SK-N-SH (cell line): ENCODE results near the gene CAMK2N2. TPM values are rescaled to one million over a fixed set of nuclear protein-coding genes. Genes with fewer than 3 reads are reported as not detected.

Experiments
- CTCF ChIA-PET: fragments of 300-600, 350-600 bp; formaldehyde crosslinking; extraction: SDS; loops from one replicate; lab custom pipeline; 2021; lab: Yijun Ruan, JAX
- POLR2A ChIA-PET: fragments of 350-600 bp; sonication (Branson Sonifier 250); formaldehyde crosslinking; extraction: SDS; loops from one replicate; lab custom pipeline; 2020; ENCODE audit warnings: antibody characterized with exemption, inconsistent platforms; lab: Yijun Ruan, JAX
- DNase-seq: peaks from one replicate; pipeline ENCODE4 v3.0.0; 2012
- H2AFZ ChIP-seq: fragments of 200-600 bp; sonication (generic); 2 replicates; pipeline ENCODE4 v1.8.1; 2016; ENCODE audit warnings: antibody characterized with exemption, mild to moderate bottlenecking, low read depth
- H3F3A ChIP-seq: fragments of 200-600 bp; sonication (generic); replicated peaks from 2 replicates; pipeline ENCODE3; 2016; ENCODE audit warnings: antibody characterized with exemption, mild to moderate bottlenecking; ENCODE audit not compliant: insufficient read depth
- H3K27ac ChIP-seq, 2 experiments: fragments of 200-500 bp in 1 of 2; fragments of 200-600 bp in 1 of 2; sonication (Bioruptor generic) in 1 of 2; sonication (generic), shearing (Covaris generic) in 1 of 2; 2 replicates each; pipeline versions ENCODE4 v1.5.1 to v1.6.1; 2014 to 2016; ENCODE audit warnings: low read depth in 2 of 2, inconsistent platforms in 1 of 2, low read length in 1 of 2, mild to moderate bottlenecking in 1 of 2, mixed read lengths in 1 of 2
- H3K27me3 ChIP-seq: fragments of 200-600 bp; sonication (generic), shearing (Covaris generic); 2 replicates; pipeline ENCODE4 v1.6.1; 2016; ENCODE audit warnings: mixed run types; ENCODE audit not compliant: insufficient read depth
- H3K36me3 ChIP-seq, 2 experiments: fragments of 200-500 bp in 1 of 2; fragments of 200-600 bp in 1 of 2; sonication (Bioruptor generic) in 1 of 2; sonication (generic) in 1 of 2; replicated peaks in 1 of 2; 2 replicates each; pipeline versions ENCODE3 to v1.5.1; 2014 to 2016; ENCODE audit warnings: low read length in 1 of 2, mild to moderate bottlenecking in 1 of 2; ENCODE audit not compliant: insufficient read depth in 2 of 2, control insufficient read depth in 1 of 2
- H3K4me1 ChIP-seq, 2 experiments: fragments of 200-500 bp in 1 of 2; fragments of 200-600 bp in 1 of 2; sonication (Bioruptor generic) in 1 of 2; sonication (generic), shearing (Covaris generic) in 1 of 2; 2 replicates each; pipeline versions ENCODE4 v1.5.1 to v1.6.1; 2014 to 2016; ENCODE audit warnings: low read depth in 1 of 2, low read length in 1 of 2, mixed run types in 1 of 2; ENCODE audit not compliant: insufficient read depth in 2 of 2, control insufficient read depth in 1 of 2
- H3K4me2 ChIP-seq: fragments of 200-600 bp; sonication (generic), shearing (Covaris generic); 2 replicates; pipeline ENCODE4 v1.6.1; 2017; ENCODE audit warnings: mixed run types
- H3K4me3 ChIP-seq, 2 experiments: fragments of 200-500 bp in 1 of 2; fragments of 200-600 bp in 1 of 2; sonication (Bioruptor generic) in 1 of 2; sonication (generic), shearing (Covaris generic) in 1 of 2; 2 replicates each; pipeline versions ENCODE4 v1.5.1 to v1.8.1; 2014 to 2016; ENCODE audit warnings: low read depth in 2 of 2, inconsistent platforms in 1 of 2, low read length in 1 of 2, mild to moderate bottlenecking in 1 of 2, mixed read lengths in 1 of 2, moderate library complexity in 1 of 2
- H3K79me2 ChIP-seq: fragments of 200-600 bp; sonication (generic); 2 replicates; pipeline ENCODE4 v1.8.1; 2017; ENCODE audit warnings: mild to moderate bottlenecking; ENCODE audit not compliant: insufficient read depth
- H3K9ac ChIP-seq: fragments of 200-600 bp; sonication (generic); 2 replicates; pipeline ENCODE4 v1.6.1; 2017; ENCODE audit warnings: mixed run types
- H3K9me2 ChIP-seq: fragments of 200-600 bp; sonication (generic); 2 replicates; pipeline ENCODE4 v1.6.1; 2017; ENCODE audit warnings: mixed run types
- H3K9me3 ChIP-seq: fragments of 200-600 bp; sonication (generic); 2 replicates; pipeline ENCODE4 v1.6.1; 2017; ENCODE audit warnings: mixed run types, mild to moderate bottlenecking, moderate library complexity
- H4K20me1 ChIP-seq: fragments of 200-600 bp; sonication (generic); 2 replicates; pipeline ENCODE4 v1.6.1; 2017; ENCODE audit warnings: mild to moderate bottlenecking, mixed run types; ENCODE audit not compliant: insufficient read depth
- CHD2 ChIP-seq: fragments of 150-350 bp; IDR thresholded peaks from 2 replicates; pipeline ENCODE4 v1.6.1; 2018; ENCODE audit warnings: low read length; ENCODE audit not compliant: partially characterized antibody
- CTCF ChIP-seq: fragments of 200-600 bp; sonication (generic); IDR thresholded peaks from 2 replicates; pipeline ENCODE4 v1.6.1; 2017; ENCODE audit warnings: antibody characterized with exemption, mild to moderate bottlenecking, moderate library complexity
- FOSL2 ChIP-seq: IDR thresholded peaks from 2 replicates; pipeline ENCODE4 v1.4.0; 2012; ENCODE audit warnings: low read depth, mild to moderate bottlenecking, moderate library complexity, borderline replicate concordance
- FOXM1 ChIP-seq: IDR thresholded peaks from 2 replicates; pipeline ENCODE4 v1.4.0; 2012; ENCODE audit warnings: low read depth, mild to moderate bottlenecking
- JUND ChIP-seq: IDR thresholded peaks from 2 replicates; pipeline ENCODE4 v1.4.0; 2012
- MEF2A ChIP-seq: IDR thresholded peaks from 2 replicates; pipeline ENCODE4 v1.4.0; 2012; ENCODE audit warnings: low read depth, borderline replicate concordance
- NRF1 ChIP-seq: IDR thresholded peaks from 2 replicates; pipeline ENCODE4 v1.6.1; 2012; ENCODE audit warnings: low read depth, mild to moderate bottlenecking, low read length
- POLR2AphosphoS5 ChIP-seq: IDR thresholded peaks from 2 replicates; pipeline ENCODE4 v1.6.1; 2012; ENCODE audit warnings: low read depth, low read length
- RAD21 ChIP-seq: IDR thresholded peaks from 2 replicates; pipeline ENCODE4 v1.6.1; 2012; ENCODE audit warnings: mild to moderate bottlenecking, low read length
- SMC3 ChIP-seq: IDR thresholded peaks from 2 replicates; pipeline ENCODE4 v1.6.1; 2012; ENCODE audit warnings: low read depth, low read length, improper control_type of control experiment
- TCF12 ChIP-seq: IDR thresholded peaks from 2 replicates; pipeline ENCODE4 v1.4.0; 2012
- ZBTB33 ChIP-seq: IDR thresholded peaks from 2 replicates; pipeline ENCODE4 v1.4.0; 2012; ENCODE audit warnings: low read depth, borderline replicate concordance
- WGBS: methylation state at CpG from one replicate; pipeline ENCODE4 v1.1.6; 2017; ENCODE audit warnings: low lambda C conversion rate; 5-methylcytosine and 5-hydroxymethylcytosine counted together
- polyA plus RNA-seq, 3 experiments: library from polyadenylated mRNA; depleted of rRNA; stranded (reverse); fragments of >200 nt; gene quantifications; 2 replicates each; pipeline ENCODE4 v1.2.3, GENCODE V29; 2012

CAMK2N2 gene
- polyA plus RNA-seq, 1 of the 3 experiments (the other 2 are of a cell fraction): 2.2 TPM

- Histone ChIP-seq H3K79me2 (peaks cover 47% of the 10 kb centered on the region), H3K4me2 (no peak overlapping the region)
- POLR2A ChIA-PET: no interaction called here
Observed at GRCh38 chr3:184305577-184305976, 44.2 kb upstream of the CAMK2N2 start.

GRCh38 chr3:184300378-184300720 is 39.0 kb upstream of the CAMK2N2 start:
- Histone ChIP-seq H4K20me1 (peaks cover 23% of the 10 kb centered on the region), H3K79me2 (peaks cover 62% of the 10 kb centered on the region), H3K9ac (peak overlapping the region; percentile 94), H3K9me2 (no peaks in the 10 kb centered on the region), H3K4me2 (peak overlapping the region; percentile 87), H3K4me3 (peak overlapping the region; percentile 94 to 96), H3F3A (peaks cover 22% of the 10 kb centered on the region), H3K4me1 (peaks cover 9 to 10% of the 10 kb centered on the region in 2 experiments; a peak in 3 of 4 replicates), H2AFZ (no peak overlapping the region), H3K27ac (peak overlapping the region in 1 of 2 experiments; percentile 87; a peak in 2 of 4 replicates), H3K27me3 (no peaks in the 10 kb centered on the region), H3K9me3 (no peaks in the 10 kb centered on the region), H3K36me3 (peaks cover 46 to 52% of the 10 kb centered on the region in 2 experiments)
- peak; percentile 80; the same call in 1 of the 2 replicates for TF ChIP-seq FOSL2
- TF ChIP-seq ZBTB33: no peak
- TF ChIP-seq SMC3: no peak
- peak; percentile 46 for TF ChIP-seq JUND
- no peak for TF ChIP-seq CHD2
- no peak for TF ChIP-seq CTCF
- peak; percentile 14; the same call in 1 of the 2 replicates for TF ChIP-seq TCF12
- peak; percentile 30; the same call in 1 of the 2 replicates for TF ChIP-seq POLR2AphosphoS5
- no peak for TF ChIP-seq FOXM1
- WGBS: 20% methylated on average over 3 of the region's 3 CpGs
- POLR2A ChIA-PET: no interaction called here
- no peak for DNase-seq
- CTCF ChIA-PET: interaction anchor here (0.9 to 1.4 kb wide), 2 partner anchors 11 to 51 kb away, joined by 3 read pairs; partner anchors contain the start of gene EEF1AKMT4

More at GRCh38 chr3:184305577-184305976, 44.2 kb upstream of the CAMK2N2 start:
- H3K9me2 ChIP-seq: no peaks in the 10 kb centered on the region
- H3K27ac ChIP-seq: no peak overlapping the region
- CTCF ChIA-PET: interaction anchor here (0.8 to 1.8 kb wide), 7 partner anchors 14 to 433 kb away, joined by 3 to 4 read pairs (median 3); no protein-coding TSS in a partner anchor
- no peak overlapping the region for H2AFZ ChIP-seq
- no peak overlapping the region for H3K9ac ChIP-seq
- 50% methylated on average over 1 of the region's 1 CpG for WGBS
- peaks cover 37% of the 10 kb centered on the region for H3F3A ChIP-seq
- DNase-seq: no peak
- H3K4me1 ChIP-seq: peaks cover 3 to 5% of the 10 kb centered on the region in 2 experiments; a peak in 3 of 4 replicates
- TF ChIP-seq MEF2A (no peak), SMC3 (0 out of 2 replicates have a peak, but pooled peaks have one; percentile 11), NRF1 (no peak), CTCF (peak; percentile 62), RAD21 (peak; percentile 32; the same call in 1 of the 2 replicates)
- H3K27me3 ChIP-seq: no peaks in the 10 kb centered on the region
- H3K9me3 ChIP-seq: no peaks in the 10 kb centered on the region
- peaks cover 33% of the 10 kb centered on the region for H4K20me1 ChIP-seq
- H3K36me3 ChIP-seq: peaks cover 72 to 77% of the 10 kb centered on the region in 2 experiments
- H3K4me3 ChIP-seq: no peak overlapping the region
